Transverse colon (tissue), 3 donors: ENCODE measurements around the gene THOC2.

Experiments used
- EP300 ChIP-seq: sonication (generic); formaldehyde crosslinking; IDR thresholded peaks from one replicate; pipeline ENCODE4 v1.6.1; 2017; ENCODE audit warnings: antibody characterized with exemption, low read depth
- POLR2A ChIP-seq: fragments of 450-650 bp; IDR thresholded peaks from one replicate; pipeline ENCODE4 v1.6.1; 2016; ENCODE audit warnings: antibody characterized with exemption, mild to moderate bottlenecking, moderate library complexity
- TF ChIP-seq, protein P1 (sequence below), 5 experiments: fragments of 200-600 bp in 3 of 5; fragments of 450-650 bp in 2 of 5; sonication (generic) in 3 of 5; IDR thresholded peaks; 1 replicate in 2 of 5; 2 replicates in 3 of 5; pipeline ENCODE4 v1.5.1; 2016 to 2017; ENCODE audit warnings: antibody characterized with exemption in 5 of 5, inconsistent platforms in 3 of 5, mild to moderate bottlenecking in 2 of 5, moderate library complexity in 1 of 5

DNA sequence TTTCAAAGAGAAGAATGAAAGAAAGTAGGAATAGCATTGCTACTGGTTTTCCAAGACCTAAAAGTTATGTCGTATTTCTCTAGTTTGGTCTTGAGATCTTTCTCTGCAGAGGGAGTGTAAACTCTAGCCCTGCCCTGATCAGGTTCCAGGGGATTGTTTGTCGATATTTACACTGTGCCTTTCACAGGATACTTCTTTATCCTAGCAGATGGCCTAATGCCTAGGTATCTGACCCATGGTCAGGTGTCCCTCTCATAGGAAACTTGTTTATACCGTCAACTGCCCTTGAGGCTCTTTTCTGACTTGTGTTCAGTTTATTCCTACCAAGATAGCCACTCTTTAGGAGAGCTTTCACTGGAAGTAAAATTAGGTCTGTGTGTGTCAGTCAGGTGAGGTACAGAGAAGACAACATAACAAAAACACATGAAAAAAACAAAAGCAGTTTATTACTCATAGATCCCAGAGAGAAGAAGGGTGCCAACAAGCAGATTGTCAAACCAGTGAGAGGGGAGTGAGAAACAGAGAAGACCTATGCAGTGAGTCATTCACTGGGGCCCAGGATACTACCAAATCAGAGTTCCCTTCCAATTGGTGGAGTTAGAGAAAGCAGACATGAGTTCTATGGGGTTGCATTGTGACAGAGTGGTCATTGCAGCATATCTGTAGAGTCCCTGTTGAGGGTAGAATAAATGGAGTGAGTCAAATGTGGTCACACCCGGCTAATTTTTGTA is 40.6 kb upstream of the THOC2 start:
- TF ChIP-seq, protein P1, sequence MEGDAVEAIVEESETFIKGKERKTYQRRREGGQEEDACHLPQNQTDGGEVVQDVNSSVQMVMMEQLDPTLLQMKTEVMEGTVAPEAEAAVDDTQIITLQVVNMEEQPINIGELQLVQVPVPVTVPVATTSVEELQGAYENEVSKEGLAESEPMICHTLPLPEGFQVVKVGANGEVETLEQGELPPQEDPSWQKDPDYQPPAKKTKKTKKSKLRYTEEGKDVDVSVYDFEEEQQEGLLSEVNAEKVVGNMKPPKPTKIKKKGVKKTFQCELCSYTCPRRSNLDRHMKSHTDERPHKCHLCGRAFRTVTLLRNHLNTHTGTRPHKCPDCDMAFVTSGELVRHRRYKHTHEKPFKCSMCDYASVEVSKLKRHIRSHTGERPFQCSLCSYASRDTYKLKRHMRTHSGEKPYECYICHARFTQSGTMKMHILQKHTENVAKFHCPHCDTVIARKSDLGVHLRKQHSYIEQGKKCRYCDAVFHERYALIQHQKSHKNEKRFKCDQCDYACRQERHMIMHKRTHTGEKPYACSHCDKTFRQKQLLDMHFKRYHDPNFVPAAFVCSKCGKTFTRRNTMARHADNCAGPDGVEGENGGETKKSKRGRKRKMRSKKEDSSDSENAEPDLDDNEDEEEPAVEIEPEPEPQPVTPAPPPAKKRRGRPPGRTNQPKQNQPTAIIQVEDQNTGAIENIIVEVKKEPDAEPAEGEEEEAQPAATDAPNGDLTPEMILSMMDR (IDR thresholded peaks at IDR 0.05): no peak
- TF ChIP-seq POLR2A: no peak
- no peak for TF ChIP-seq EP300
